SK-N-SH treated with all-trans-retinoic acid at 6 μM for 48 hours (cell line): ENCODE data around the gene ZBTB38.
A peak's percentile ranks its signal among the peaks of the same experiment; 100 is the strongest.

Experiments
- ATAC-seq: fragments of 200-7000 bp; cut with Tn5 transposase; 3 replicates; pipeline ENCODE4 v1.9.1; 2020; ENCODE audit warnings: mild to moderate bottlenecking, moderate library complexity
- ARNTL ChIP-seq: fragments of 450-650 bp; formaldehyde crosslinking; IDR thresholded peaks from 2 replicates; pipeline ENCODE4 v1.5.0; 2020; ENCODE audit warnings: low read depth, mild to moderate bottlenecking, moderate library complexity, borderline replicate concordance
- BACH2 ChIP-seq: fragments of 250-450 bp; sonication (Bioruptor Pico); IDR thresholded peaks from 2 replicates; pipeline ENCODE4 v1.9.0; 2021; ENCODE audit warnings: mild to moderate bottlenecking, borderline replicate concordance
- CSRNP3 ChIP-seq: fragments of 250-450 bp; sonication (Bioruptor Pico); IDR thresholded peaks from 2 replicates; pipeline ENCODE4 v1.5.1; 2021; ENCODE audit warnings: mild to moderate bottlenecking, moderate library complexity
- ESRRG ChIP-seq: fragments of 250-450 bp; sonication (Bioruptor Pico); IDR thresholded peaks from 2 replicates; pipeline ENCODE4 v1.6.1; 2021; ENCODE audit warnings: mild to moderate bottlenecking
- ISL1 ChIP-seq: fragments of 250-450 bp; sonication (Bioruptor Pico); IDR thresholded peaks from 2 replicates; pipeline ENCODE4 v2.1.2; 2022; ENCODE audit warnings: mild to moderate bottlenecking, moderate library complexity
- PPARA ChIP-seq: fragments of 250-450 bp; sonication (Bioruptor Pico); IDR thresholded peaks from 2 replicates; pipeline ENCODE4 v1.5.0; 2020; ENCODE audit warnings: mild to moderate bottlenecking, borderline replicate concordance
- RARB ChIP-seq: fragments of 250-450 bp; sonication (Bioruptor Pico); IDR thresholded peaks from 2 replicates; pipeline ENCODE4 v1.8.0; 2021; ENCODE audit warnings: mild to moderate bottlenecking, moderate library complexity
- SNAI2 ChIP-seq: fragments of 250-450 bp; sonication (Bioruptor Pico); IDR thresholded peaks from 2 replicates; pipeline ENCODE4 v1.5.0; 2020; ENCODE audit warnings: mild to moderate bottlenecking, moderate library complexity
- TCF4 ChIP-seq: fragments of 250-450 bp; sonication (Bioruptor Pico); IDR thresholded peaks from 2 replicates; pipeline ENCODE4 v1.8.0; 2021; ENCODE audit warnings: mild to moderate bottlenecking, moderate library complexity, borderline replicate concordance
- TOX ChIP-seq: fragments of 250-450 bp; sonication (Bioruptor Pico); IDR thresholded peaks from 2 replicates; pipeline ENCODE4 v1.8.0; 2021; ENCODE audit warnings: mild to moderate bottlenecking, moderate library complexity, borderline replicate concordance
- TSHZ2 ChIP-seq: fragments of 250-450 bp; sonication (Bioruptor Pico); IDR thresholded peaks from 2 replicates; pipeline ENCODE4 v1.5.0; 2020; ENCODE audit warnings: mild to moderate bottlenecking, moderate library complexity
- ZC3H10 ChIP-seq: fragments of 250-450 bp; sonication (Bioruptor Pico); IDR thresholded peaks from 2 replicates; pipeline ENCODE4 v1.5.1; 2021; ENCODE audit warnings: mild to moderate bottlenecking, moderate library complexity
- ZFP3 ChIP-seq: fragments of 250-450 bp; sonication (Bioruptor Pico); IDR thresholded peaks from 2 replicates; pipeline ENCODE4 v1.5.0; 2020; ENCODE audit warnings: mild to moderate bottlenecking, moderate library complexity
- ZFP30 ChIP-seq: fragments of 450-650 bp; formaldehyde crosslinking; IDR thresholded peaks from 2 replicates; pipeline ENCODE4 v1.5.0; 2022; ENCODE audit warnings: mild to moderate bottlenecking, moderate library complexity
- ZNF565 ChIP-seq: fragments of 450-650 bp; formaldehyde crosslinking; conservative IDR thresholded peaks from 2 replicates; pipeline ENCODE4 v1.5.0; 2020; ENCODE audit warnings: low read depth, mild to moderate bottlenecking, moderate library complexity
- ZNF70 ChIP-seq: fragments of 450-650 bp; formaldehyde crosslinking; IDR thresholded peaks from 2 replicates; pipeline ENCODE4 v1.5.0; 2020; ENCODE audit warnings: mild to moderate bottlenecking, moderate library complexity
- ZNF8 ChIP-seq: fragments of 450-650 bp; formaldehyde crosslinking; IDR thresholded peaks from 2 replicates; pipeline ENCODE4 v1.5.0; 2020; ENCODE audit warnings: mild to moderate bottlenecking, moderate library complexity
- TF ChIP-seq, protein P1 (sequence below): fragments of 250-450 bp; sonication (Bioruptor Pico); IDR thresholded peaks from 2 replicates; pipeline ENCODE4 v1.8.0; 2021; ENCODE audit warnings: low read depth, mild to moderate bottlenecking, moderate library complexity, borderline replicate concordance
- TF ChIP-seq, protein P2 (sequence below): fragments of 250-450 bp; sonication (Bioruptor Pico); IDR thresholded peaks from 2 replicates; pipeline ENCODE4 v1.5.1; 2020; ENCODE audit warnings: low read depth, mild to moderate bottlenecking, moderate library complexity
- TF ChIP-seq, protein P3 (sequence below): fragments of 250-450 bp; sonication (Bioruptor Pico); IDR thresholded peaks from 2 replicates; pipeline ENCODE4 v1.8.0; 2020; ENCODE audit warnings: mild to moderate bottlenecking, moderate library complexity, borderline replicate concordance

The ZBTB38 gene

GRCh38 chr3:141355242-141355641 is 13.1 kb upstream of the ZBTB38 start (continued):
- TF ChIP-seq TSHZ2 (CRISPR knock-in tag) (no peak), TCF4 (CRISPR knock-in tag) (no peak), ZFP3 (CRISPR knock-in tag) (no peak), ZNF70 (CRISPR knock-in tag) (no peak), SNAI2 (CRISPR knock-in tag) (no peak), ISL1 (CRISPR knock-in tag) (no peak), ARNTL (no peak)
- TF ChIP-seq, protein P1, sequence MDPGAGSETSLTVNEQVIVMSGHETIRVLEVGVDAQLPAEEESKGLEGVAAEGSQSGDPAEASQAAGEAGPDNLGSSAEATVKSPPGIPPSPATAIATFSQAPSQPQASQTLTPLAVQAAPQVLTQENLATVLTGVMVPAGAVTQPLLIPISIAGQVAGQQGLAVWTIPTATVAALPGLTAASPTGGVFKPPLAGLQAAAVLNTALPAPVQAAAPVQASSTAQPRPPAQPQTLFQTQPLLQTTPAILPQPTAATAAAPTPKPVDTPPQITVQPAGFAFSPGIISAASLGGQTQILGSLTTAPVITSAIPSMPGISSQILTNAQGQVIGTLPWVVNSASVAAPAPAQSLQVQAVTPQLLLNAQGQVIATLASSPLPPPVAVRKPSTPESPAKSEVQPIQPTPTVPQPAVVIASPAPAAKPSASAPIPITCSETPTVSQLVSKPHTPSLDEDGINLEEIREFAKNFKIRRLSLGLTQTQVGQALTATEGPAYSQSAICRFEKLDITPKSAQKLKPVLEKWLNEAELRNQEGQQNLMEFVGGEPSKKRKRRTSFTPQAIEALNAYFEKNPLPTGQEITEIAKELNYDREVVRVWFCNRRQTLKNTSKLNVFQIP (CRISPR knock-in tag), result no peak

- ATAC-seq, result no peak
- TF ChIP-seq BACH2 (CRISPR knock-in tag), result no peak
- TF ChIP-seq, protein P2, sequence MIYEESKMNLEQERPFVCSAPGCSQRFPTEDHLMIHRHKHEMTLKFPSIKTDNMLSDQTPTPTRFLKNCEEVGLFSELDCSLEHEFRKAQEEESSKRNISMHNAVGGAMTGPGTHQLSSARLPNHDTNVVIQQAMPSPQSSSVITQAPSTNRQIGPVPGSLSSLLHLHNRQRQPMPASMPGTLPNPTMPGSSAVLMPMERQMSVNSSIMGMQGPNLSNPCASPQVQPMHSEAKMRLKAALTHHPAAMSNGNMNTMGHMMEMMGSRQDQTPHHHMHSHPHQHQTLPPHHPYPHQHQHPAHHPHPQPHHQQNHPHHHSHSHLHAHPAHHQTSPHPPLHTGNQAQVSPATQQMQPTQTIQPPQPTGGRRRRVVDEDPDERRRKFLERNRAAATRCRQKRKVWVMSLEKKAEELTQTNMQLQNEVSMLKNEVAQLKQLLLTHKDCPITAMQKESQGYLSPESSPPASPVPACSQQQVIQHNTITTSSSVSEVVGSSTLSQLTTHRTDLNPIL (CRISPR knock-in tag), result no peak
- TF ChIP-seq CSRNP3 (CRISPR knock-in tag), result no peak
- TF ChIP-seq ZC3H10 (CRISPR knock-in tag), result no peak
- TF ChIP-seq, protein P3, sequence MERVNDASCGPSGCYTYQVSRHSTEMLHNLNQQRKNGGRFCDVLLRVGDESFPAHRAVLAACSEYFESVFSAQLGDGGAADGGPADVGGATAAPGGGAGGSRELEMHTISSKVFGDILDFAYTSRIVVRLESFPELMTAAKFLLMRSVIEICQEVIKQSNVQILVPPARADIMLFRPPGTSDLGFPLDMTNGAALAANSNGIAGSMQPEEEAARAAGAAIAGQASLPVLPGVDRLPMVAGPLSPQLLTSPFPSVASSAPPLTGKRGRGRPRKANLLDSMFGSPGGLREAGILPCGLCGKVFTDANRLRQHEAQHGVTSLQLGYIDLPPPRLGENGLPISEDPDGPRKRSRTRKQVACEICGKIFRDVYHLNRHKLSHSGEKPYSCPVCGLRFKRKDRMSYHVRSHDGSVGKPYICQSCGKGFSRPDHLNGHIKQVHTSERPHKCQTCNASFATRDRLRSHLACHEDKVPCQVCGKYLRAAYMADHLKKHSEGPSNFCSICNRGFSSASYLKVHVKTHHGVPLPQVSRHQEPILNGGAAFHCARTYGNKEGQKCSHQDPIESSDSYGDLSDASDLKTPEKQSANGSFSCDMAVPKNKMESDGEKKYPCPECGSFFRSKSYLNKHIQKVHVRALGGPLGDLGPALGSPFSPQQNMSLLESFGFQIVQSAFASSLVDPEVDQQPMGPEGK (CRISPR knock-in tag), result no peak
- no peak for TF ChIP-seq ZNF565 (CRISPR knock-in tag)
- no peak for TF ChIP-seq TOX (CRISPR knock-in tag)
- no peak for TF ChIP-seq ZFP30
- TF ChIP-seq PPARA, result no peak
- TF ChIP-seq TCF4 (CRISPR knock-in tag), result no peak
These were observed 12.3 kb upstream of the ZBTB38 start for GRCh38 chr3:141356046-141356445.

- peak; percentile 93 for ATAC-seq
- TF ChIP-seq ZNF565 (CRISPR knock-in tag) (no peak), ISL1 (CRISPR knock-in tag) (0 out of 2 replicates have a peak, but pooled peaks have one; percentile 32), ESRRG (no peak), TCF4 (CRISPR knock-in tag) (no peak), RARB (CRISPR knock-in tag) (no peak)
These were observed 7.3 kb upstream of the ZBTB38 start for GRCh38 chr3:141360888-141361598.

DNA sequence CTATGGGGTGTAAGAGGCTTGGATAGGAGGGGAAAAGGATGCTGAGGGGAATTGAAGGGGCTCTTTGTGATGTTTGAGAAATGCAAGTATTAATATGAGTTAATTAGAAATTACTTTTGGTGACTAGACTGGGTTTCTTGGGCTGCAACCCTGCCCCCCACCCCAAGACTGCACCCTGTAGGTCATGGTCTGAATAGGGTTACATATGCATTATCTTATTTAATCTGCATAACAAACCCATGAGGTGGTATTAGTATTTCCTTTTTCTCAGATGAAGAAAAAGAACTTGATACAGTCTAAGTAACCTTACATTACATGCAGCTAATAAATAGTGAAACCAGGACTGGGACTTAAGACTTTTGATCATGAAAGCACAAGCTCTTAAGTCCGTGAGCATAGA is 5.6 kb upstream of the ZBTB38 start:
- ATAC-seq, result no peak
- TF ChIP-seq ZFP30 (no peak), TCF4 (CRISPR knock-in tag) (no peak), BACH2 (CRISPR knock-in tag) (no peak), ZNF8 (no peak), SNAI2 (CRISPR knock-in tag) (no peak)
